K562 treated with DMSO at 1 percent for 12 hours (cell line): ENCODE results near the gene TXN2. TPM values are rescaled to one million over a fixed set of nuclear protein-coding genes. Genes with fewer than 3 reads are reported as not detected.

Source experiments
- total RNA-seq: library from RNA; unstranded; fragments of 300-600 nt; gene quantifications from 2 replicates; pipeline ENCODE4 v1.2.3, GENCODE V29; 2022; ENCODE audit not compliant: insufficient read depth

The TXN2 gene
- total RNA-seq, result 83.7 and 129 TPM in 2 replicates

GRCh38 chr22:36481393-36482168, at the start of gene TXN2:
TSS of gene TXN2 (minus strand) at chr22:36481640. CDS start at chr22:36480837, 803 bp downstream.

GRCh38 chr22:36528795-36529751, 47.6 kb upstream of the TXN2 start, which contains the start of gene EIF3D:
TSS of gene EIF3D (minus strand) at chr22:36529166. CDS start at chr22:36526121, 3,045 bp downstream.

GRCh38 chr22:36506637-36507517, 25.4 kb upstream of the TXN2 start, which contains the start of gene FOXRED2:
TSS of gene FOXRED2 (minus strand) at chr22:36507040. CDS start at chr22:36506422, 618 bp downstream.

Other genes with a start within 250 kb of the TXN2 start
- 11.1 and 26.2 TPM in 2 replicates for gene APOL2, start 242.1 kb downstream of the TXN2 start, total RNA-seq
- gene APOL1, start 228.5 kb downstream of the TXN2 start, total RNA-seq, result 27.3 and 66.1 TPM in 2 replicates
- 30.9 and 89.2 TPM in 2 replicates for gene MYH9, start 93.7 kb downstream of the TXN2 start, total RNA-seq
- 12.0 and 57.9 TPM in 2 replicates for gene FOXRED2, start 25.4 kb upstream of the TXN2 start, total RNA-seq
- 257 and 312 TPM in 2 replicates for gene EIF3D, start 47.5 kb upstream of the TXN2 start, total RNA-seq
- not detected in 2 replicates for gene CACNG2, start 222.1 kb upstream of the TXN2 start, total RNA-seq